Lung (tissue), 12 donors: ENCODE data around the gene TSPAN7. TPM values are rescaled to one million over a fixed set of nuclear protein-coding genes. Genes with fewer than 3 reads are reported as not detected.

Experiments used
- ATAC-seq: fragments of 200-7000 bp; cut with Tn5 transposase; one replicate; pipeline ENCODE4 v1.9.1; 2020; ENCODE audit warnings: moderate number of reproducible peaks; ENCODE audit not compliant: insufficient read depth, low FRiP score
- DNase-seq, 3 donors: peaks; one replicate each; pipeline ENCODE4 v3.0.0-alpha.2; 2013 to 2017
- H3K27ac ChIP-seq, 2 donors: one replicate each; pipeline ENCODE4 v1.5.1; 2013; ENCODE audit warnings: mild to moderate bottlenecking in 2 of 2, moderate library complexity in 2 of 2, control low read depth in 1 of 2, inconsistent platforms in 1 of 2, low read depth in 1 of 2, low read length in 1 of 2
- H3K27me3 ChIP-seq, 3 donors: one replicate each; pipeline ENCODE4 v1.5.1; 2013; ENCODE audit warnings: low read length in 2 of 3; ENCODE audit not compliant: control insufficient read depth in 3 of 3, insufficient read depth in 3 of 3
- H3K36me3 ChIP-seq, 4 donors: one replicate each; pipeline ENCODE4 v1.5.1; 2013; ENCODE audit warnings: low read length in 4 of 4, mild to moderate bottlenecking in 1 of 4, moderate library complexity in 1 of 4; ENCODE audit not compliant: control insufficient read depth in 4 of 4, insufficient read depth in 4 of 4
- H3K4me1 ChIP-seq, 5 donors: one replicate each; pipeline ENCODE4 v1.5.1; 2013; ENCODE audit warnings: low read length in 5 of 5, mild to moderate bottlenecking in 2 of 5, moderate library complexity in 1 of 5; ENCODE audit not compliant: control insufficient read depth in 5 of 5, insufficient read depth in 5 of 5
- H3K4me3 ChIP-seq: one replicate; pipeline ENCODE4 v1.5.1; 2013; ENCODE audit warnings: mild to moderate bottlenecking, control low read depth, moderate library complexity
- H3K9ac ChIP-seq, 2 donors: one replicate each; pipeline ENCODE4 v1.5.1; 2013; ENCODE audit warnings: low read length in 2 of 2, control low read depth in 1 of 2; ENCODE audit not compliant: insufficient read depth in 1 of 2
- H3K9me3 ChIP-seq, 4 donors: one replicate each; pipeline ENCODE4 v1.5.1; 2013; ENCODE audit warnings: low read length in 3 of 4, mild to moderate bottlenecking in 1 of 4, moderate library complexity in 1 of 4; ENCODE audit not compliant: control insufficient read depth in 4 of 4, insufficient read depth in 3 of 4
- WGBS, 2 donors: extraction: QIAGEN DNeasy Blood & Tissue Kit; methylation state at CpG; one replicate each; pipeline ENCODE4 v1.1.7; 2013; 5-methylcytosine and 5-hydroxymethylcytosine counted together
- polyA plus RNA-seq, 2 donors: library from polyadenylated mRNA; stranded (reverse); fragments of 200-250 nt; gene quantifications; one replicate each; pipeline ENCODE4 v1.2.1, GENCODE V29; 2013
- total RNA-seq, 2 donors: library from RNA; depleted of rRNA in 1 of 2; stranded (reverse); fragments of >200 nt in 1 of 2; gene quantifications; one replicate each; pipeline ENCODE4 v1.2.1, GENCODE V29; 2014 to 2021
- TF ChIP-seq, protein P1 (sequence below): IDR thresholded peaks from 2 replicates; pipeline ENCODE4 v1.5.1; 2012; ENCODE audit warnings: mild to moderate bottlenecking; ENCODE audit errors: control extremely low read depth, extremely low read depth
- donor health status: control.
- donor health status: control.
- donor health status: Bipolar disorder and iron deficiency.
- donor health status: healthy.
- donor health status: DM: yes; HTN: yes; CAD: no.

TSPAN7 gene
- total and polyA plus RNA-seq, 4 donors: 36.4 to 52.4 (median 40.8) TPM

DNA sequence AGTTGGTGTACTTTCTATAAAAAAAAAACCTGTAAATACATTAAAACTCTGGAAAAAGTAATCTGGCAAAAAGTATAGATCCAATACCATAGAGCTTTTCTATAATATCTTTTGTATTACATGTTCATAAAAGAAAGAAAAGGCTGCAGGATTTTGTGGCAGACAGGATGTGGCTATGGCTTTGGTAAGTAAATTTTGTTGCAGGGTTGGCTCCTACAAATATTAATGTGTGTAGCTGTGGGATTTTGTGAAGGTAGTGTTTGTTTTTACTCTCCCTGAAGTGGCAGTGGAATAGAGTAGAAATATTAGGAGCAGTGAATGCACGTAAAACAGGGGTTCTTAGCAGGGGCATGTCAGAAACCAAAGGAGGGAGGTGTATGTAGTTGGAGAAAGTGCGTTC, 84.8 kb downstream of the TSPAN7 start:
- Histone ChIP-seq H3K9me3 (peaks cover 0 to 3% (median 0%) of the 10 kb centered on the region in 4 donors), H3K27me3 (peaks cover 2 to 30% (median 20%) of the 10 kb centered on the region in 3 donors), H3K36me3 (no peaks in the 10 kb centered on the region), H3K9ac (no peak overlapping the region), H3K4me1 (peaks cover 0 to 4% (median 0%) of the 10 kb centered on the region in 5 donors), H3K27ac (no peak overlapping the region), H3K4me3 (no peak overlapping the region)
- no peak for ATAC-seq
- DNase-seq: no peak
- WGBS, 2 donors: 70 to 87% methylated on average over 2 of the region's 2 CpGs
- TF ChIP-seq, protein P1, sequence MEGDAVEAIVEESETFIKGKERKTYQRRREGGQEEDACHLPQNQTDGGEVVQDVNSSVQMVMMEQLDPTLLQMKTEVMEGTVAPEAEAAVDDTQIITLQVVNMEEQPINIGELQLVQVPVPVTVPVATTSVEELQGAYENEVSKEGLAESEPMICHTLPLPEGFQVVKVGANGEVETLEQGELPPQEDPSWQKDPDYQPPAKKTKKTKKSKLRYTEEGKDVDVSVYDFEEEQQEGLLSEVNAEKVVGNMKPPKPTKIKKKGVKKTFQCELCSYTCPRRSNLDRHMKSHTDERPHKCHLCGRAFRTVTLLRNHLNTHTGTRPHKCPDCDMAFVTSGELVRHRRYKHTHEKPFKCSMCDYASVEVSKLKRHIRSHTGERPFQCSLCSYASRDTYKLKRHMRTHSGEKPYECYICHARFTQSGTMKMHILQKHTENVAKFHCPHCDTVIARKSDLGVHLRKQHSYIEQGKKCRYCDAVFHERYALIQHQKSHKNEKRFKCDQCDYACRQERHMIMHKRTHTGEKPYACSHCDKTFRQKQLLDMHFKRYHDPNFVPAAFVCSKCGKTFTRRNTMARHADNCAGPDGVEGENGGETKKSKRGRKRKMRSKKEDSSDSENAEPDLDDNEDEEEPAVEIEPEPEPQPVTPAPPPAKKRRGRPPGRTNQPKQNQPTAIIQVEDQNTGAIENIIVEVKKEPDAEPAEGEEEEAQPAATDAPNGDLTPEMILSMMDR: no peak

DNA sequence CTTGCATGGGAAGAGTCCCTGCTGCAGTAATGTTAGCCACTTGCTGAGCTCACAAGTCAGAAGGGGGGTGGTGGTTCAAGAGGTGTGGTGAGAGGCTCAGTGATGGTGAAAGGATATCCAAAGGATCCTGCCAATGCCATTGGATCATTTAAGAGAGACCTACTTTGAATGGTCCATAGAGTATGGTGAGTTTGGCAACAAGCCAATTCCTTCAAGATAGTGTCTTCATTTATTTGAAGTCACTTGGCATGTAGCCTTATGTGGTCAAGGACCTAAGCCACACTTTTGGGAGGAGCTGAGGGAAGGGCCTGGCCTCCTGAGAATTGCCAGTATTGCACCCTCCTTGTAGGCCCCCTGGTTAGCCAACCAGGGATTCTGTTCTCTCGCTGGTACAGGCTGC, 87.9 kb downstream of the TSPAN7 start:
- peaks cover 4 to 11% (median 4%) of the 10 kb centered on the region in 3 donors for H3K27me3 ChIP-seq
- H3K27ac ChIP-seq: no peak overlapping the region
- WGBS, 2 donors: 70 to 71% methylated on average over 1 of the region's 1 CpG
- no peak overlapping the region for H3K9ac ChIP-seq
- H3K9me3 ChIP-seq: peaks cover 0 to 3% (median 0%) of the 10 kb centered on the region in 4 donors
- H3K4me3 ChIP-seq: no peak overlapping the region
- ATAC-seq (no peak), DNase-seq (no peak)
- H3K4me1 ChIP-seq: peaks cover 0 to 4% (median 0%) of the 10 kb centered on the region in 5 donors
- no peaks in the 10 kb centered on the region for H3K36me3 ChIP-seq
- TF ChIP-seq, protein P1: no peak

DNA sequence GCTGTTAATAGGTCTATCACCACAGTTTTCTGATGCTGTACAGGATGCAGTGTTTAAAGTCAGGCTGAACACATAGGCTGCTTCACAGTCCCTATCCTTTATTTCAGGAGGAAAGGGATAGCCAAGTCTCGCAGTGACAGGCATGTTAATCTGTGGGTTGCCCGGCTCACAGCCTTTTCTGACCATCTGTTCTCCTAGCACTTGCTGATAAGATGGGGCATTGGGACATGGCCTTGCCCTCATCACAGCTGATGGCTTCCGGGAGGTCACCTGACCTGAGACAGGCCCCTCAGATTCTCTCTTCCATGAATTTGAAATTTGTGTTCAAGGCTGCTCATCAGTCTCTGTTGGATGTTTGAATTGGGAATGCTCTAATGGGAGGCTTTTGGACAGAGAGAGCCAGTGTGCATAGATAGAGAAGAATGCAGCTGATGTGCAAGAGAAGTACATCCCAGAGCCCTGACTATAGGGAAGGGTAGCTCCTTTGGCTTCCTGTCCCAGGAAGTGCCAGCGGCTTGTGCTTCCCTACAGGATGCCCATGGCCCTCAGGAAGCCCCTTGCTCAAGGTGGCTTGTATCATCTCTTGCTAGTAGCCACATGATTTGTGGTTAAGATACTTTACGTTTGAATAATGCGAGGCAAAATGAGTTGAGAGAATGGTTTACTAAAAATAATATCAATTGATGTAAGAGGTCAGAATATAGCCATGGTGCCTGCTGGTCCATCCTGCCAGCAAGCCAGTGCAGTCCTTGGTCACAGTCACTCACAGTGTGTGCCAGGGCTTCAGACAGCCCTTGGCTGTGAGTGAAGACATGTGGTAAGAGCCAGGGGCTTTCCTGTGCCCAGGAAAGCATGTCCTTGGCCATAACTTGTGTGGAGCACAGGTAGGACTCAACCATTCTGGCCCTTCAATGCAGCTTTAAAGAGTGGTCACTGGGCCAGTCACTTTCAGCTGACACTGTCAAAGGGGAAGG, 88.6 kb downstream of the TSPAN7 start:
- WGBS, 2 donors: 44 to 84% methylated on average over 6 of the region's 6 CpGs
- peaks cover 0 to 4% (median 4%) of the 10 kb centered on the region in 3 donors for H3K27me3 ChIP-seq

More for the DNA sequence above, 88.6 kb downstream of the TSPAN7 start:
- TF ChIP-seq, protein P1: no peak
- H3K27ac ChIP-seq: peak overlapping the region in 1 of 2 donors; percentile 6
- H3K4me1 ChIP-seq: peaks cover 0 to 4% (median 0%) of the 10 kb centered on the region in 5 donors
- H3K9ac ChIP-seq: no peak overlapping the region
- ATAC-seq: no peak
- DNase-seq: no peak
- no peak overlapping the region for H3K4me3 ChIP-seq
- H3K9me3 ChIP-seq: peaks cover 0 to 3% (median 0%) of the 10 kb centered on the region in 4 donors
- no peaks in the 10 kb centered on the region for H3K36me3 ChIP-seq
